A549 (cell line): ENCODE measurements around the gene PRXL2A.

ENCODE experiments used
- CEBPB ChIP-seq, 2 experiments: fragments of >200 bp in 1 of 2; sonication (Bioruptor Twin) in 1 of 2; formaldehyde crosslinking in 1 of 2; IDR thresholded peaks; 2 replicates each; pipeline ENCODE4 v1.6.1; 2012 to 2016
- CHD2 ChIP-seq: fragments of 150-350 bp; IDR thresholded peaks from 2 replicates; pipeline ENCODE4 v1.6.1; 2014; ENCODE audit warnings: low read length; ENCODE audit not compliant: partially characterized antibody
- CTCF ChIP-seq: fragments of >200 bp; sonication (Bioruptor Twin); formaldehyde crosslinking; IDR thresholded peaks from 3 replicates; pipeline ENCODE4 v1.5.1; 2016
- MAFK ChIP-seq: fragments of 450-650 bp; IDR thresholded peaks from 2 replicates; pipeline ENCODE4 v1.6.1; 2014; ENCODE audit not compliant: partially characterized antibody
- MAX ChIP-seq: IDR thresholded peaks from 2 replicates; pipeline ENCODE4 v1.6.1; 2012
- NR3C1 ChIP-seq: fragments of >200 bp; sonication (Bioruptor Twin); formaldehyde crosslinking; IDR thresholded peaks from 3 replicates; pipeline ENCODE4 v1.6.1; 2017
- PBX3 ChIP-seq: IDR thresholded peaks from 2 replicates; pipeline ENCODE4 v1.6.1; 2012
- POLR2A ChIP-seq: IDR thresholded peaks from 2 replicates; pipeline ENCODE4 v1.6.1; 2012; ENCODE audit warnings: mild to moderate bottlenecking, low read length
- RFX5 ChIP-seq: fragments of 450-650 bp; IDR thresholded peaks from 2 replicates; pipeline ENCODE4 v1.7.1; 2014; ENCODE audit warnings: antibody characterized with exemption, mild to moderate bottlenecking, moderate library complexity
- RNF2 ChIP-seq: fragments of 200-600 bp; sonication (generic); IDR thresholded peaks from 2 replicates; pipeline ENCODE4 v1.6.1; 2016; ENCODE audit warnings: low read depth, mild to moderate bottlenecking, antibody characterized with exemption, moderate library complexity, borderline replicate concordance
- SREBF2 ChIP-seq: fragments of 450-650 bp; IDR thresholded peaks from 2 replicates; pipeline ENCODE4 v1.6.1; 2014; ENCODE audit warnings: mild to moderate bottlenecking, moderate library complexity
- TP53 ChIP-seq: fragments of 250-450 bp; sonication (Bioruptor Pico); IDR thresholded peaks from 2 replicates; pipeline ENCODE4 v1.5.0; 2021; ENCODE audit warnings: mild to moderate bottlenecking, moderate library complexity
- ZC3H11A ChIP-seq: fragments of 450-650 bp; IDR thresholded peaks from 2 replicates; pipeline ENCODE4 v1.6.1; 2014; ENCODE audit warnings: antibody characterized with exemption, mild to moderate bottlenecking

GRCh38 chr10:80421050-80421706, 12.8 kb downstream of the PRXL2A start:
- TF ChIP-seq CTCF (no peak), MAX (no peak), POLR2A (no peak), SREBF2 (no peak), CHD2 (no peak), RNF2 (no peak), TP53 (CRISPR knock-in tag) (no peak), PBX3 (no peak), RFX5 (no peak), ZC3H11A (no peak), NR3C1 (no peak), CEBPB (IDR thresholded peaks at IDR 0.05) (no peak), MAFK (no peak)
